SU-DHL-6 (cell line): ENCODE data around the gene SELENOF.
"Not testable (repeated sequence)": the region's sequence is repeated elsewhere in the genome, so short reads cannot be mapped to it uniquely, and the experiment has no call there.

Experiments used
- H2AFZ ChIP-seq: fragments of 200-600 bp; sonication (generic); 2 replicates; pipeline ENCODE4 v1.6.1; 2014; ENCODE audit warnings: low read depth, mild to moderate bottlenecking, moderate library complexity, mixed read lengths, antibody characterized with exemption, low read length; ENCODE audit not compliant: severe bottlenecking
- H3F3A ChIP-seq: fragments of 200-600 bp; shearing (Covaris generic); 2 replicates; pipeline ENCODE4 v1.6.0; 2016; ENCODE audit warnings: antibody characterized with exemption, mild to moderate bottlenecking; ENCODE audit not compliant: insufficient read depth
- H3K27ac ChIP-seq: fragments of 200-600 bp; sonication (generic); 2 replicates; pipeline ENCODE4 v1.5.1; 2016; ENCODE audit warnings: low read depth, mild to moderate bottlenecking, low read length, moderate library complexity, mixed read lengths
- H3K27me3 ChIP-seq: fragments of 200-600 bp; sonication (generic), shearing (Covaris generic); 2 replicates; pipeline ENCODE4 v1.6.0; 2014; ENCODE audit warnings: mild to moderate bottlenecking, low read length
- H3K36me3 ChIP-seq: fragments of 200-600 bp; sonication (generic); 2 replicates; pipeline ENCODE4 v1.6.1; 2014; ENCODE audit warnings: mild to moderate bottlenecking, low read length, mixed read lengths
- H3K4me2 ChIP-seq: fragments of 300-600, 200-600 bp; shearing (Covaris generic), sonication (generic); 2 replicates; pipeline ENCODE4 v1.6.0; 2014; ENCODE audit warnings: low read length, low read depth, mild to moderate bottlenecking; ENCODE audit not compliant: poor library complexity, severe bottlenecking
- H3K4me3 ChIP-seq: fragments of 200-600 bp; sonication (generic); 2 replicates; pipeline ENCODE4 v1.5.1; 2014; ENCODE audit warnings: antibody characterized with exemption, low read length, mild to moderate bottlenecking, mixed read lengths; ENCODE audit not compliant: insufficient read depth, poor library complexity, severe bottlenecking
- H3K79me2 ChIP-seq: fragments of 200-600 bp; sonication (generic); 2 replicates; pipeline ENCODE4 v1.6.1; 2014; ENCODE audit warnings: mild to moderate bottlenecking, low read length, moderate library complexity; ENCODE audit not compliant: insufficient read depth
- H3K9ac ChIP-seq: fragments of 200-600 bp; sonication (generic); 2 replicates; pipeline ENCODE4 v1.7.0; 2014; ENCODE audit warnings: mild to moderate bottlenecking, low read length
- H3K9me2 ChIP-seq: fragments of 200-600 bp; sonication (generic); replicated peaks from 2 replicates; pipeline ENCODE4 v1.6.1; 2014; ENCODE audit warnings: low read length; ENCODE audit not compliant: insufficient read depth
- H3K9me3 ChIP-seq: fragments of 200-600 bp; sonication (generic); 2 replicates; pipeline ENCODE4 v1.6.1; 2014; ENCODE audit warnings: low read length, mixed read lengths; ENCODE audit not compliant: insufficient read depth
- H4K20me1 ChIP-seq: fragments of 200-600 bp; sonication (generic); 2 replicates; pipeline ENCODE4 v1.6.1; 2014; ENCODE audit warnings: low read depth, mild to moderate bottlenecking, antibody characterized with exemption, low read length, moderate library complexity, mixed read lengths
- CTCF ChIP-seq: fragments of 200-600 bp; sonication (generic); IDR thresholded peaks from one replicate; pipeline ENCODE4 v1.5.1; 2017; ENCODE audit warnings: antibody characterized with exemption, mild to moderate bottlenecking, low read length, moderate library complexity; ENCODE audit not compliant: insufficient read depth, poor library complexity, severe bottlenecking
- EZH2phosphoT487 ChIP-seq: fragments of 200-600 bp; sonication (generic), shearing (Covaris generic); conservative IDR thresholded peaks from 2 replicates; pipeline ENCODE4 v1.6.1; 2018; ENCODE audit warnings: mild to moderate bottlenecking, antibody characterized with exemption, low read length, moderate library complexity, mixed read lengths

The SELENOF gene

DNA sequence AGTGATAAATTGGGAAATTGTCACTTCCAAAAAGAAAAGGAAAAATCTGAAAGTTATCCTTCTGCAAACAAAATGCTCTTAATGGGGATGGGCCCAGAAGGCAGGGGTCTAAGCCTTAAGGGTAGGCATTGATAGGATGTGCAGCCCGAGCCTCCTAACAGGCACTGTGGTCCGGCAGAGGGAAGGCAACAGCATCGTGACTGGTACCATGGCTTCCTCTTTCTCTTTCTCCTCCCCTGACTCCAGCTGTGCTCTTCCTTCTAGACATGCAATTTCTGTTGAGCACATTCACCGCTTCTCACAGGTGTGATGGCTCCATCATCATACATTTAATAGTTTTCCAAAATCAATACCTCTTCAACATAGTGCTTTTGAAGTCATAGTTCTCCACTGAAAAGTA is 91.5 kb downstream of the SELENOF start:
- H3K4me2 ChIP-seq = no peak overlapping the region
- H3K9me3 ChIP-seq = no peaks in the 10 kb centered on the region
- H2AFZ ChIP-seq = no peak overlapping the region
- H3K27me3 ChIP-seq = no peaks in the 10 kb centered on the region
- no peak overlapping the region for H3K9ac ChIP-seq
- H3K79me2 ChIP-seq = no peaks in the 10 kb centered on the region
- no peaks in the 10 kb centered on the region for H3F3A ChIP-seq
- H3K9me2 ChIP-seq = no peaks in the 10 kb centered on the region
- TF ChIP-seq EZH2phosphoT487 = no peak
- no peak for TF ChIP-seq CTCF
- H4K20me1 ChIP-seq = no peaks in the 10 kb centered on the region
- no peak overlapping the region for H3K4me3 ChIP-seq
- no peak overlapping the region for H3K27ac ChIP-seq
- H3K36me3 ChIP-seq = no peaks in the 10 kb centered on the region

- H4K20me1 ChIP-seq = no peaks in the 10 kb centered on the region
- no peaks in the 10 kb centered on the region for H3K36me3 ChIP-seq
- no peaks in the 10 kb centered on the region for H3K27me3 ChIP-seq
- H3K4me2 ChIP-seq = no peak overlapping the region
- H2AFZ ChIP-seq = no peak overlapping the region
- no peak overlapping the region for H3K4me3 ChIP-seq
- no peaks in the 10 kb centered on the region for H3K79me2 ChIP-seq
- TF ChIP-seq CTCF = no peak
- no peak for TF ChIP-seq EZH2phosphoT487
- H3F3A ChIP-seq = no peaks in the 10 kb centered on the region
- H3K9me3 ChIP-seq = no peaks in the 10 kb centered on the region
- H3K9me2 ChIP-seq = no peaks in the 10 kb centered on the region
- H3K27ac ChIP-seq = no peak overlapping the region
- H3K9ac ChIP-seq = no peak overlapping the region
Measured at GRCh38 chr1:86821956-86822355, 92.0 kb downstream of the SELENOF start.

GRCh38 chr1:86819970-86820369 is 94.0 kb downstream of the SELENOF start:
- not testable (repeated sequence) for H3K36me3 ChIP-seq, H3K79me2 ChIP-seq, H2AFZ ChIP-seq, H3K4me2 ChIP-seq, H3K27me3 ChIP-seq, H3K4me3 ChIP-seq, H3F3A ChIP-seq, H3K9ac ChIP-seq, H3K27ac ChIP-seq, H3K9me3 ChIP-seq, H3K9me2 ChIP-seq, H4K20me1 ChIP-seq

DNA sequence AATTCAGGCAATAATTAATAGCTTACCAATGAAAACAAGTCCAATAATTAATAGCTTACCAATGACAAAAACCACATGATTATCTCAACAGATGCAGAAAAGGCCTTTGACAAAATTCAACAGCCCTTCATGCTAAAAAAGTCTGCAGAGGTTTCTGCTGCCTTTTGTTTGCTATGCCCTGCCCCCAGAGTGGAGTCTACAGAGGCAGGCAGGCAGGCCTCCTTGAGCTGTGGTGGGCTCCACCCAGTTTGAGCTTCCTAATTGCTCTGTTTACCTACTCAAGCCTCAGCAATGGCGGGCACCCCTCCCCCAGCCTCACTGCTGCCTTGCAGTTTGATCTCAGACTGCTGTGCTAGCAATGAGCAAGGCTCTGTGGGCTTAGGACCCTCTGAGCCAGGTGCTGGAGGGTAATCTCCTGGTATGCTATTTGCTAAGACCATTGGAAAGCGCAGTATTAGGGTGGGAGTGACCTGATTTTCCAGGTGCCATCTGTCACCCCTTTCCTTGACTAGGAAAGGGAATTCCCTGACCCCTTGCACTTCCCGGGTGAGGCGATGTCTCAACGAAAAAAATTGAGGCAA is 96.6 kb downstream of the SELENOF start:
- H2AFZ ChIP-seq, H4K20me1 ChIP-seq, H3K9me2 ChIP-seq, H3K4me2 ChIP-seq, H3F3A ChIP-seq, H3K27me3 ChIP-seq, H3K4me3 ChIP-seq, H3K9me3 ChIP-seq, H3K79me2 ChIP-seq, H3K36me3 ChIP-seq, H3K27ac ChIP-seq, H3K9ac ChIP-seq: not testable (repeated sequence)

DNA sequence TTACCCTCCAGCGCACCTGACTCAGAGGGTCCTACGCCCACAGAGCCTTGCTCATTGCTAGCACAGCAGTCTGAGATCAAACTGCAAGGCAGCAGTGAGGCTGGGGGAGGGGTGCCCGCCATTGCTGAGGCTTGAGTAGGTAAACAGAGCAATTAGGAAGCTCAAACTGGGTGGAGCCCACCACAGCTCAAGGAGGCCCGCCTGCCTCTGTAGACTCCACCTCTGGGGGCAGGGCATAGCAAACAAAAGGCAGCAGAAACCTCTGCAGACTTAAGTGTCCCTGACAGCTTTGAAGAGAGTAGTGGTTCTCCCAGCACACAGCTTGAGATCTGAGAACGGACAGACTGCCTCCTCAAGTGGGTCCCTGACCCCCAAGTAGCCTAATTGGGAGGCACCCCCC is 99.8 kb downstream of the SELENOF start:
- H2AFZ ChIP-seq, H3K9ac ChIP-seq: not testable (repeated sequence)

More for the DNA sequence above, 99.8 kb downstream of the SELENOF start:
- H3K36me3 ChIP-seq, H4K20me1 ChIP-seq, H3K9me3 ChIP-seq, H3K4me3 ChIP-seq, H3K4me2 ChIP-seq, H3K9me2 ChIP-seq, H3K27me3 ChIP-seq, H3K79me2 ChIP-seq, H3K27ac ChIP-seq, H3F3A ChIP-seq: not testable (repeated sequence)
